GM21367 (cell line): ENCODE data around the gene NDRG4.

Experiments
- ATAC-seq: cut with Tn5 transposase; IDR thresholded peaks from one replicate; pipeline ENCODE4 v1.9.1; 2021; ENCODE audit not compliant: unreplicated experiment

Gene NDRG4

GRCh38 chr16:58537124-58537906, 37.4 kb downstream of the NDRG4 start:
- ATAC-seq = no peak

GRCh38 chr16:58541711-58542110, 41.8 kb downstream of the NDRG4 start:
- ATAC-seq = no peak

- no peak for ATAC-seq
Observed at GRCh38 chr16:58542291-58542690, 42.3 kb downstream of the NDRG4 start.

GRCh38 chr16:58543685-58544084, 43.7 kb downstream of the NDRG4 start:
- no peak for ATAC-seq

- ATAC-seq = no peak
Observed at GRCh38 chr16:58548378-58548777, 48.4 kb downstream of the NDRG4 start.

GRCh38 chr16:58551496-58551895, 51.6 kb downstream of the NDRG4 start:
- no peak for ATAC-seq

- no peak for ATAC-seq
Observed at GRCh38 chr16:58556678-58557077, 56.7 kb downstream of the NDRG4 start.
